ENCODE data around the gene CRYBA1.
"Not testable (repeated sequence)": the region's sequence is repeated elsewhere in the genome, so short reads cannot be mapped to it uniquely, and the experiment has no call there.

- TF ChIP-seq CTCF (IDR thresholded peaks at IDR 0.05; ENCODE audit: low read length); EZH2phosphoT487 (IDR thresholded peaks at IDR 0.05; ENCODE audit: low read length); EZH2 (optimal IDR thresholded peaks at IDR 0.05; ENCODE audit: low read depth, low read length): not testable (repeated sequence)
Observed at GRCh38 chr17:29221338-29221737, 25.3 kb upstream of the CRYBA1 start.
